ENCODE measurements around the gene PRRG2. TPM values are rescaled to one million over a fixed set of nuclear protein-coding genes. Genes with fewer than 3 reads are reported as not detected.

PRRG2 gene
- total RNA-seq, 1 experiment from 2014 or later = 0.64 TPM

- Histone ChIP-seq H3K9me3 (ENCODE audit: control insufficient read depth, insufficient read depth, low read depth, low read length) (no peaks in the 10 kb centered on the region), H3K4me3 (ENCODE audit: low read depth in 2 of 2, low read length in 2 of 2) (no peak overlapping the region), H3K4me1 (ENCODE audit: control insufficient read depth, insufficient read depth, low read length) (no peaks in the 10 kb centered on the region), H3K27me3 (ENCODE audit: control insufficient read depth, insufficient read depth, low read length) (no peaks in the 10 kb centered on the region), H3K27ac (ENCODE audit: low read length) (no peak overlapping the region), H3K36me3 (ENCODE audit: control insufficient read depth, insufficient read depth, low read length) (no peaks in the 10 kb centered on the region; the same call in 1 of the 2 replicates)
- intact Hi-C loops (cut with micrococcal nuclease; ENCODE audit: unreplicated experiment) = no loop called here
- no peak for TF ChIP-seq TCF7L2 (IDR thresholded peaks at IDR 0.05; ENCODE audit: low read depth, low read length)
- TF ChIP-seq, protein P1, sequence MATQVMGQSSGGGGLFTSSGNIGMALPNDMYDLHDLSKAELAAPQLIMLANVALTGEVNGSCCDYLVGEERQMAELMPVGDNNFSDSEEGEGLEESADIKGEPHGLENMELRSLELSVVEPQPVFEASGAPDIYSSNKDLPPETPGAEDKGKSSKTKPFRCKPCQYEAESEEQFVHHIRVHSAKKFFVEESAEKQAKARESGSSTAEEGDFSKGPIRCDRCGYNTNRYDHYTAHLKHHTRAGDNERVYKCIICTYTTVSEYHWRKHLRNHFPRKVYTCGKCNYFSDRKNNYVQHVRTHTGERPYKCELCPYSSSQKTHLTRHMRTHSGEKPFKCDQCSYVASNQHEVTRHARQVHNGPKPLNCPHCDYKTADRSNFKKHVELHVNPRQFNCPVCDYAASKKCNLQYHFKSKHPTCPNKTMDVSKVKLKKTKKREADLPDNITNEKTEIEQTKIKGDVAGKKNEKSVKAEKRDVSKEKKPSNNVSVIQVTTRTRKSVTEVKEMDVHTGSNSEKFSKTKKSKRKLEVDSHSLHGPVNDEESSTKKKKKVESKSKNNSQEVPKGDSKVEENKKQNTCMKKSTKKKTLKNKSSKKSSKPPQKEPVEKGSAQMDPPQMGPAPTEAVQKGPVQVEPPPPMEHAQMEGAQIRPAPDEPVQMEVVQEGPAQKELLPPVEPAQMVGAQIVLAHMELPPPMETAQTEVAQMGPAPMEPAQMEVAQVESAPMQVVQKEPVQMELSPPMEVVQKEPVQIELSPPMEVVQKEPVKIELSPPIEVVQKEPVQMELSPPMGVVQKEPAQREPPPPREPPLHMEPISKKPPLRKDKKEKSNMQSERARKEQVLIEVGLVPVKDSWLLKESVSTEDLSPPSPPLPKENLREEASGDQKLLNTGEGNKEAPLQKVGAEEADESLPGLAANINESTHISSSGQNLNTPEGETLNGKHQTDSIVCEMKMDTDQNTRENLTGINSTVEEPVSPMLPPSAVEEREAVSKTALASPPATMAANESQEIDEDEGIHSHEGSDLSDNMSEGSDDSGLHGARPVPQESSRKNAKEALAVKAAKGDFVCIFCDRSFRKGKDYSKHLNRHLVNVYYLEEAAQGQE (IDR thresholded peaks at IDR 0.05; ENCODE audit: insufficient read depth in 1 of 2, low read depth in 2 of 2, low read length in 1 of 2) = no peak
- TF ChIP-seq SIN3A (IDR thresholded peaks at IDR 0.05; ENCODE audit: borderline replicate concordance, insufficient read depth, low read depth, low read length) = no peak
- BruUV-seq (replicated peaks) = no TSS peak
- CTCF ChIA-PET = no interaction called here
- in situ Hi-C loops (cut with HindIII; ENCODE audit: low pct_unique_long_range_greater_than_20kb, low sequenced_read_pairs) = no loop called here
- ATAC-seq = no peak
- DNase-seq (ENCODE audit: low read depth, low spot score) = no peak
- POLR2A ChIA-PET = no interaction called here
Observed at GRCh38 chr19:49553451-49554271, 27.5 kb upstream of the PRRG2 start.

DNA sequence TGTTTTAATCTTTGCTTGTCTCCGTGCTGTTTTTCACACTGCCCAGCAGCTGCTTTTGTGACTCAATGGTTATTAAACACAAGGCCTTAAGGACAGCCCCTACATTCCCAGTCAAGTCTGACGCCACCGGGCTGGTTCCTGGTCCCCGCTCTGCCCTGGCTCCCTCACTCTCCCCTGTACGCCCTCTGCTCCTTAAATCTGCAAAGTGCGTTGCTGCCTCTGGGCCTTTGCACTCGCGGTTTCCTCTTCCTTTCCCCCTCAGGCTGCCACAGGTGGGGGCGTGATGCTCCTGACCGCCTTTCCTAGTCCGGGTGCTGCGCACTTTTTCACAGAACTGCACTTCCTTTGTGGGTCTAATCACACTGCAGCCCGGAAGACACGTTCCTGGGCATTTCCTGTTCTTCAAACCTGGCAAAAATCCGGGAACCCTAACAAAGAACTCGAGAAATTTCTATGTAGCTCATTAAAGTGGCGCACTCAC, 26.4 kb upstream of the PRRG2 start:
- Histone ChIP-seq H3K4me1 (ENCODE audit: control insufficient read depth, insufficient read depth, low read length) (no peaks in the 10 kb centered on the region), H3K9me3 (ENCODE audit: control insufficient read depth, insufficient read depth, low read depth, low read length) (no peaks in the 10 kb centered on the region), H3K4me3 (ENCODE audit: low read depth in 2 of 2, low read length in 2 of 2) (no peak overlapping the region), H3K36me3 (ENCODE audit: control insufficient read depth, insufficient read depth, low read length) (no peaks in the 10 kb centered on the region; the same call in 1 of the 2 replicates), H3K27me3 (ENCODE audit: control insufficient read depth, insufficient read depth, low read length) (no peaks in the 10 kb centered on the region), H3K27ac (ENCODE audit: low read length) (no peak overlapping the region)
- DNase-seq (ENCODE audit: low read depth, low spot score) = no peak
- ChIA-PET POLR2A (no interaction called here), CTCF (no interaction called here)
- ATAC-seq = no peak
- intact Hi-C loops (cut with micrococcal nuclease; ENCODE audit: unreplicated experiment) (no loop called here), in situ Hi-C loops (cut with HindIII; ENCODE audit: low pct_unique_long_range_greater_than_20kb, low sequenced_read_pairs) (no loop called here)
- TF ChIP-seq CTCF (IDR thresholded peaks at IDR 0.05) (no peak), SIN3A (IDR thresholded peaks at IDR 0.05; ENCODE audit: borderline replicate concordance, insufficient read depth, low read depth, low read length) (no peak), TCF7L2 (IDR thresholded peaks at IDR 0.05; ENCODE audit: low read depth, low read length) (no peak), POLR2AphosphoS5 (IDR thresholded peaks at IDR 0.05; ENCODE audit: low read depth, low read length) (no peak)
- TF ChIP-seq, protein P1 (IDR thresholded peaks at IDR 0.05; ENCODE audit: insufficient read depth in 1 of 2, low read depth in 2 of 2, low read length in 1 of 2) = no peak
- no TSS peak for BruUV-seq (replicated peaks)
